HS-5 (cell line): ENCODE measurements around the gene EXOC3L1.

ENCODE experiments used
- DNase-seq: peaks from one replicate; pipeline ENCODE4 v3.0.0-alpha.2; 2012; ENCODE audit warnings: low read depth

Gene EXOC3L1

GRCh38 chr16:67163164-67163998 is 26.6 kb downstream of the EXOC3L1 start:
- no peak for DNase-seq

- no peak for DNase-seq
Observed at GRCh38 chr16:67162506-67163163, 27.3 kb downstream of the EXOC3L1 start.

- DNase-seq: no peak
Observed at GRCh38 chr16:67161595-67162058, 28.3 kb downstream of the EXOC3L1 start.

- no peak for DNase-seq
Observed at GRCh38 chr16:67158637-67159600, 31.0 kb downstream of the EXOC3L1 start.

DNA sequence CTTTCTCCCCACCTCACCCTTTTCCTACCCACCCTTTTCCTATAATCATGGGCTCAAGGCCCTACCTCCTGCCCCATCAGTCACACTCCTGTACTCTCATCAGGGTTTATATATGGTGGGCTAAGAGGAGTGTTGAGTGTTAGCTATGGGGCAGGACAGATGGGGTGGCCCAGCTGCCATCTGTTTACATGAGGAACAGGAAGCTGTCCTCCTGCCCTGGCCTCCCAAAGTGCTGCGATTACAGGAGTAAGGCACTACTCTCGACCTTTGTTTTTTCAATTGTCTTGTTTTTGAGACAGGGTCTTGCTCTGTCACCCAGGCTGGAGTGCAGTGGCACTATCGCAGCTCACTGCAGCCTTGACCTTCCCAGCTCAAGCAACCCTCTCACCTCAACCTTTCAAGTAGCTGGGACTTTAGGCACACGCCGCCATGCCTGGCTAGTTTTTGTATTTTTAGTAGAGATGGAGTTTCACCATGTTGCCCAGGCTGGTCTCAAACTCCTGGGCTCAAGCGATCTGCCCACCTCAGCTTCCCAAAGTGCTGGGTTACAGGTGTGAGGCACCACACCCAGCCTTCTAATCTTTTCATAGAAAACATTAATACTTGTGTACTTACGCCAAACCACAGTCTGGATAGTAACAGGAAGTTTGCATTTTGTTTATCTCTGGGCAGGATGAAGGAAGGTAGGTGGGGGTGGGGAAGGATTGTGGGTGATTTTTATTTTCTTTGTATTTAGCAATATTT is 31.9 kb downstream of the EXOC3L1 start:
- DNase-seq: no peak

GRCh38 chr16:67157106-67157748 is 32.7 kb downstream of the EXOC3L1 start:
- DNase-seq: no peak

- DNase-seq: no peak
Observed at GRCh38 chr16:67156143-67156844, 33.6 kb downstream of the EXOC3L1 start.

DNA sequence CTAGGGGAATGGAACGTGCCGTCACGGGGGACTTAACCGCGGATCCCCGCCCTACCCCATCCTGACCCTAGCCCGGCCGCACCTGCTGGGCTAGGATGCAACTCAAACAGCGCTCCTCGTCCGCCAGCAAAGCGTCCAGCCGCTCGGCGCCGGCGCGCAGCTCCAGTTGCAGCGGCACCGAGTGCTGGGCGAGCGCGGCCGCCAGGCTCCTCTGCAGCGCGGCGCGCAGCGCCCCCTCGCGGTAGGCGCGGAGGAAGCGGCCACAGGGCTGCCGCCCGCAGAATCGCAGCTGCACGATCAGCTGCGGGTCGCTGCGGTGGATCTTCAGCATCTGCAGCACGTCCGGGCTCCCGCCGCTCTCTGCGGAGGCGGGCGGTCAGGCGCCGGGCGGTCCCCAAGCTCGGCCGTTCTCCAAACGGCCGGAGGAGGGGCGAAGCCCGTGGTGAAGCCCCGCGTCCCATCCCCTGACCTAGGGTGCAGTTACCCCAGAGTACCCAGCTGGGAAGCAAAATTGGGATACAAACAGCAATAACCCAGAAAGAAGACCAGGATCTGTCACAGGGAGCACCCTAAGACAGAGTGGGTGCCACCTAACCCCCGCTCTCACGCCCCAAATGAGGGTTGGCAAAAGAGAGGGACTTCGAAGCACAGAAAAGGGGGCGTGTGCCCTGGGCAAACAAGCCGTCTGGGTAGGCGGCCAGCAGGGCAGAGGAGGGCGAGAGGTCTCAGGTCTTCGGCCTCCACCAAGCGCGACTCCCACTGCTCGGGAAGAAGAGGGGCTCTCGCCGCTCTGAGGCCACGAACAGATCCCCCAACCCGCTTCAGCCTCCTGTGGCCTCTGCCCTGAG is 34.4 kb downstream of the EXOC3L1 start:
- no peak for DNase-seq

- no peak for DNase-seq
Observed at GRCh38 chr16:67154578-67155294, 35.2 kb downstream of the EXOC3L1 start.

DNA sequence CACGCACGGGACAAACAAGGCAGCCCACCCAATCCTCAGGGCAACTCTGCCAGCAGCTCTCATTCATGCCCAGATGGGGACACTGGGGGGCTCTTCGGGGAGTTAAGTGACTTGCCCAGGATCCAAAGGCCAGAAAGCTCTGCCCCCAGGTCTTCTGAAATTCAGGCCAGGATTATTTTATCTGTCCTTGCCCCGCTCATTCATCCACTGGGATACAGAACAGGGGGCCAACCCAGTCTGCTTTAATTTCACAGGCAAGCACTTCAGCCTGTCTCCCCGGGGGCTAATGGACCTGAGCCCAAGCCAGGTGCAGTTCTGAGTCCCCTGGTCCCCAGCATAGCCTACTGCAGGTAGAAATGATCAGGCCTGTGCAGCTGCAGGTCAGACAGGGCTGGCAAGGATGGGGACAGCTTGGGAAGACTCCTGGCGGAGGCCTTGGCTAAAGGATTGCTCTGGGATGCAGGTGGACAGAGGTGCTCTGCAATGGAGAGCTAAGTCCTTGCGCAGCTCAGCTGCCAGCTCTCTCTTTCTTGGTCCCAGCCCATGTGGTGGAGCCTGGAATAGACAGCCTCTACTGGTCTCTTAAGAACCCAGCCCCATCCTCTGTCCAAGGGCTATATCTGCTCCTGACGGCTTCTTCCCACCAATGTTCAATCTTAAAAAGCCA is 38.4 kb downstream of the EXOC3L1 start:
- DNase-seq: no peak

DNA sequence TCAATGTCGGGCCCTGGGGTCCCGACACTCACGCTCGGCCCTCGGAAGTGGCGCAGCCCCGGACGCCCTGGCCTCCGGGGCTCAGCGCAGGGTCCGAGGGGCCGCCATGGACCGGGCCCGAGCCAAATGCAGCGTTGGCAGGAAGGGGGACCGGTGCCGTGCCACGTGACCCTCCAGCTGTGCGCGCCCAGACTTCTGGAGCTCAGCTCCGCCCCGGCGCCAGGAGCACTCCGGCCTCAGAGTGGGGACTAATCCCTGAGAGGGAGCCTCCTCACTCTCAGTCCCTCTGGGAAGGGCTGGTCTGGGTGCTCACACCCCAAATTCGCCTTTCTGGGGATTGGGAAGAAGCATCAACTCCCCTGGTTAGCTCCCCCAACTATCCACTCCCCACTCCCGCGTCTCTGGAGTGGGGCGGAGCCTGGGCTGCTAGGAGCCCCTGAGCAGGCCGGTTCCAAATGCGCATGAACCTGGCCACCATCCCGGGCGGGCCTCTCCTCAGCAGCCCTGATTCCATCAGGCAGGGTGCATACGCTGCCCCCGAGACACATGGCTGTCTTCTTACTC is 39.0 kb downstream of the EXOC3L1 start, which contains the start of gene B3GNT9:
Gene B3GNT9 (minus strand): TSS at position 166 of the 564 bp plus-strand sequence. CDS start 513 bp downstream, outside the sequence.
- peak; percentile 58 for DNase-seq

GRCh38 chr16:67150047-67150832 is 39.7 kb downstream of the EXOC3L1 start:
- no peak for DNase-seq

DNA sequence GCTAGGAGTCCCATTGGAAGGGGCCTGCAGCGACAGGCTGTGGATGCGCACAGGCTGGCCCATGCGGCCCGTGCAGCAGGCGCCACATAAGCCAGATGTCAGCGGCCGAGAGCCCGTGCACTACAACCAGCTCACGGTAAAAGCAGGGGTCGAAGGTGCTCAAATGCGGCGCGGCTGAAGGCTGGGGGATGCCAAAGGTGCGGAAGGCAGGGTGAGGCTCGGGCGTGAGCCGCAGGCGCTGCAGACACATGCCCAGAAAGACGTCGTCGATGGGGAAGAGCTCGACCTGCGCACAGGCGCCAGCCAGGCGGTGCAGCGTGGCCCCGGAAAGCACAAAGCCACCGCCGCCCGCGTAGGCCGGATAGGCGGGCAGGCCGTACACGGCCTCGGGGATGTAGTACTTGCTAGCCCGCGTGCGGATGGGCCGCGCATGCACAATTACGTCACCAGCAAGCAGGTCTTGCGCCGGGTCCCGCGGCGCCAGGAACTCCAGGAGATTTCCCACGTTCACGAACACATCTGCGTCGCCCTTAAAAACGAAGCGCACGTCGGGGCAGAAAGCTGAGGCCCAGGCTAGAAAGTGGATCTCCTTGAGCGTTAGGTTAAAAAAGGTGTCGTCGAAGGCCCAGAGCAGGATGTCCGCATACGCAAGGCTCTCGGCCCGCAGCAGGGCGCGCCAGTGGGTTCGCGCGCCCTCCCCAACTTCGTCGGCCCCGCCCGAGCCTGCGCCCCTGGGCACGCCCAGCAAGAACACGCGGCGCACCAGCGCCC is 40.5 kb downstream of the EXOC3L1 start:
- DNase-seq: no peak

DNA sequence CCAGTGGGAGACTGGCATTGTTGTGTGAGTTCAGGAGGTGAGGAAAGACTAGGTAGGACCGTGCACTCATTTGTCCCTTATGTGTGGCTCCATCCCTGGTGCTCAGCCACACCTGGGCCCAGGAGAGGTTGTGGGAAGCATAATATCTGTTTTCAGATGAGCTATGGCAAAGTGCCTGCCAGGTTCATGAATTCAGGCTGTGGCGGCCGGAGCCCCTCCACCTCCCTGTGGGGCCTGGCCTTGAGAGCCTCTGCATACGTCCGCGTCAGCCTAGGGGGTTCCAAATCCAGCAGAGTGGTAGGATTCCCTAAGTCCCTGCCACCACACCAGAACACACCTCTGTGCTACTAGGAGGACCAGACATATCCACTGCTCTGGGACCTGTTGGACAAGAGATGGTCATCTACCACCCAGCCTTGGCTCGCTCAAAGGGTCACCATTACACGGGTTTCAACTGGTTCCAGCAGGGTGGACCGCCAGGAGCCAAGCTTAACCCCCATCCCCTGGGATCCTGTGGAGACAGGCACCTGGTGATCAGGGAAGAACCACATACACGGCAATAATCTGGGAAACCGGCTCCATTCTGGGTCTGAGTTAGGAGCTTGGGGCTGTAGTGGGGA is 41.2 kb downstream of the EXOC3L1 start:
- no peak for DNase-seq

GRCh38 chr16:67148221-67148620 is 41.7 kb downstream of the EXOC3L1 start:
- DNase-seq: no peak
